HepG2 (cell line): ENCODE measurements around the gene MARCHF6. TPM values are rescaled to one million over a fixed set of nuclear protein-coding genes. Genes with fewer than 3 reads are reported as not detected.

Experiments used
- ERF ChIP-seq: IDR thresholded peaks from 2 replicates; pipeline ENCODE4 v1.6.1; 2018; ENCODE audit warnings: missing biosample characterization, missing genetic modification reagents
- HNRNPLL ChIP-seq: fragments of 200-400 bp; formaldehyde crosslinking; IDR thresholded peaks from 2 replicates; pipeline ENCODE4 v1.6.1; 2017; ENCODE audit warnings: mild to moderate bottlenecking, low read depth, low read length; ENCODE audit not compliant: poor library complexity, severe bottlenecking
- MZF1 ChIP-seq: sonication (generic); formaldehyde crosslinking; IDR thresholded peaks from 2 replicates; pipeline ENCODE4 v1.8.1; 2023; ENCODE audit warnings: mild to moderate bottlenecking, missing genetic modification reagents, borderline replicate concordance
- NAIF1 ChIP-seq: sonication (generic); formaldehyde crosslinking; IDR thresholded peaks from 2 replicates; pipeline ENCODE4 v1.5.0; 2020; ENCODE audit warnings: mild to moderate bottlenecking, missing genetic modification reagents, borderline replicate concordance
- SMAD1 ChIP-seq: sonication (generic); formaldehyde crosslinking; IDR thresholded peaks from 2 replicates; pipeline ENCODE4 v1.4.0; 2020; ENCODE audit warnings: missing genetic modification reagents, low read depth, mild to moderate bottlenecking, borderline replicate concordance
- SNAI1 ChIP-seq: sonication (generic); formaldehyde crosslinking; IDR thresholded peaks from 2 replicates; pipeline ENCODE4 v1.5.0; 2020; ENCODE audit warnings: mild to moderate bottlenecking, missing genetic modification reagents, borderline replicate concordance
- SP5 ChIP-seq: IDR thresholded peaks from 2 replicates; pipeline ENCODE4 v1.6.1; 2016; ENCODE audit warnings: low read depth, borderline replicate concordance
- U2AF2 ChIP-seq: fragments of 200-400 bp; formaldehyde crosslinking; IDR thresholded peaks from 2 replicates; pipeline ENCODE4 v1.6.1; 2017; ENCODE audit warnings: low read depth, mild to moderate bottlenecking, low read length
- ZKSCAN5 ChIP-seq: sonication (generic); formaldehyde crosslinking; IDR thresholded peaks from 2 replicates; pipeline ENCODE4 v1.5.1; 2020; ENCODE audit warnings: mild to moderate bottlenecking, missing genetic modification reagents
- ZNF260 ChIP-seq: sonication (generic); formaldehyde crosslinking; IDR thresholded peaks from 2 replicates; pipeline ENCODE4 v1.4.0; 2020; ENCODE audit warnings: missing genetic modification reagents, low read depth, mild to moderate bottlenecking, borderline replicate concordance
- ZNF780A ChIP-seq: sonication (generic); formaldehyde crosslinking; IDR thresholded peaks from 2 replicates; pipeline ENCODE4 v1.8.0; 2022; ENCODE audit warnings: mild to moderate bottlenecking, missing genetic modification reagents, moderate library complexity
- ZNF839 ChIP-seq: sonication (generic); formaldehyde crosslinking; IDR thresholded peaks from 2 replicates; pipeline ENCODE4 v1.4.0; 2020; ENCODE audit warnings: missing genetic modification reagents, mild to moderate bottlenecking, borderline replicate concordance
- polyA plus RNA-seq, 8 experiments: library from polyadenylated mRNA; depleted of rRNA in 3 of 8; stranded (reverse) in 7 of 8; unstranded in 1 of 8; fragments of >200 nt; fragmentation: Illumina TruSeq in 4 of 8; extraction: Trizol in 4 of 8; gene quantifications; 2 replicates each; pipeline versions ENCODE4 v1.2.1 to v1.2.3, GENCODE V29; 2011 to 2016; ENCODE audit warnings: low read depth in 4 of 8, missing spikeins in 1 of 8, mixed read lengths in 1 of 8; ENCODE audit not compliant: insufficient read depth in 1 of 8
- total RNA-seq, 5 experiments: library from RNA; depleted of rRNA; stranded (reverse); fragments of >200 nt; fragmentation: Illumina TruSeq; extraction: Trizol; gene quantifications; 2 replicates each; pipeline ENCODE4 v1.2.3, GENCODE V29; 2016; ENCODE audit warnings: low read depth in 1 of 5
- TF ChIP-seq, protein P1 (sequence below): sonication (generic); formaldehyde crosslinking; IDR thresholded peaks from 2 replicates; pipeline ENCODE4 v1.5.1; 2020; ENCODE audit warnings: mild to moderate bottlenecking, missing genetic modification reagents, moderate library complexity
- TF ChIP-seq, protein P2 (sequence below): IDR thresholded peaks from 2 replicates; pipeline ENCODE4 v1.6.1; 2016; ENCODE audit warnings: control low read depth

MARCHF6 gene
- total and polyA plus RNA-seq, 2 of the 13 experiments (the other 11 are each of a cell fraction or from before 2014, with no cell fraction given): 48.6 to 107 TPM

DNA sequence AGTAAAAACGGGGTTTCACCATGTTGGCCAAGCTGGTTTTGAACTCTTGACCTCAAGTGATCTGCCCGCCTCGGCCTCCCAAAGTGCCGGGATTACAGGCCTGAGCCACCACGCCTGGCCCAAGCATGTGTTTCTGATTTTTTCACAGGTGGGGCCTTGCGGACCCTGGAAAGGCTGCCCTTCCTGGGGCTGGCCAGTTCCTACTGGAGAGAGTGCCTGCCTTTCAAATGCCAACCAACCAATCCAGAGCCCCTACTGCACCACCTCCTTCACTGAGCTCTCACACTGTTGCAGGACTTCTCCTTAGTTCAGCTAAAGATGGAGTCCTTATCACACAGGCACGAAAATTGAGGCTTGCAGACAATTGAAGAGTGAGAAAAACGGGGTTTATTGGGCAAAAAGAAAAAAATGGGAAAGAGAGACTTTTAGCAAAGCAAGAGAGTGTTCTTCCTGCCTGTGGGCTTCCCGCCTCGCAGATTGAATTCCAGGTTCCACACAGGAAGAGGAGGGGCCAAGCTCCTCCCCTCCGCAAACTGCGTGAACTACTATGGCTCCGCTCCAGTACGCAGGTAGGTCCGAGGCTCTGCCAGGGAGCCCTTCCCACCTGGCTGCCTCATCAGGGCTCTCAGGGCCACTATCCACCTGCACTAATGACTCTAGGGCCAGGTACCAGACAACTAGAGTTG is 37.5 kb upstream of the MARCHF6 start (continued):
- TF ChIP-seq, protein P1, sequence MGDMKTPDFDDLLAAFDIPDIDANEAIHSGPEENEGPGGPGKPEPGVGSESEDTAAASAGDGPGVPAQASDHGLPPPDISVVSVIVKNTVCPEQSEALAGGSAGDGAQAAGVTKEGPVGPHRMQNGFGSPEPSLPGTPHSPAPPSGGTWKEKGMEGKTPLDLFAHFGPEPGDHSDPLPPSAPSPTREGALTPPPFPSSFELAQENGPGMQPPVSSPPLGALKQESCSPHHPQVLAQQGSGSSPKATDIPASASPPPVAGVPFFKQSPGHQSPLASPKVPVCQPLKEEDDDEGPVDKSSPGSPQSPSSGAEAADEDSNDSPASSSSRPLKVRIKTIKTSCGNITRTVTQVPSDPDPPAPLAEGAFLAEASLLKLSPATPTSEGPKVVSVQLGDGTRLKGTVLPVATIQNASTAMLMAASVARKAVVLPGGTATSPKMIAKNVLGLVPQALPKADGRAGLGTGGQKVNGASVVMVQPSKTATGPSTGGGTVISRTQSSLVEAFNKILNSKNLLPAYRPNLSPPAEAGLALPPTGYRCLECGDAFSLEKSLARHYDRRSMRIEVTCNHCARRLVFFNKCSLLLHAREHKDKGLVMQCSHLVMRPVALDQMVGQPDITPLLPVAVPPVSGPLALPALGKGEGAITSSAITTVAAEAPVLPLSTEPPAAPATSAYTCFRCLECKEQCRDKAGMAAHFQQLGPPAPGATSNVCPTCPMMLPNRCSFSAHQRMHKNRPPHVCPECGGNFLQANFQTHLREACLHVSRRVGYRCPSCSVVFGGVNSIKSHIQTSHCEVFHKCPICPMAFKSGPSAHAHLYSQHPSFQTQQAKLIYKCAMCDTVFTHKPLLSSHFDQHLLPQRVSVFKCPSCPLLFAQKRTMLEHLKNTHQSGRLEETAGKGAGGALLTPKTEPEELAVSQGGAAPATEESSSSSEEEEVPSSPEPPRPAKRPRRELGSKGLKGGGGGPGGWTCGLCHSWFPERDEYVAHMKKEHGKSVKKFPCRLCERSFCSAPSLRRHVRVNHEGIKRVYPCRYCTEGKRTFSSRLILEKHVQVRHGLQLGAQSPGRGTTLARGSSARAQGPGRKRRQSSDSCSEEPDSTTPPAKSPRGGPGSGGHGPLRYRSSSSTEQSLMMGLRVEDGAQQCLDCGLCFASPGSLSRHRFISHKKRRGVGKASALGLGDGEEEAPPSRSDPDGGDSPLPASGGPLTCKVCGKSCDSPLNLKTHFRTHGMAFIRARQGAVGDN (CRISPR knock-in tag): peak; percentile 29
- TF ChIP-seq SP5 (CRISPR knock-in tag) (no peak), SMAD1 (no peak), MZF1 (CRISPR knock-in tag) (no peak), U2AF2 (no peak), ZNF839 (CRISPR knock-in tag) (no peak), ZKSCAN5 (CRISPR knock-in tag) (no peak), NAIF1 (CRISPR knock-in tag) (peak; percentile 93), HNRNPLL (peak; percentile 72), ZNF260 (CRISPR knock-in tag) (no peak), ERF (CRISPR knock-in tag) (no peak), ZNF780A (no peak), SNAI1 (CRISPR knock-in tag) (no peak)
- TF ChIP-seq, protein P2, sequence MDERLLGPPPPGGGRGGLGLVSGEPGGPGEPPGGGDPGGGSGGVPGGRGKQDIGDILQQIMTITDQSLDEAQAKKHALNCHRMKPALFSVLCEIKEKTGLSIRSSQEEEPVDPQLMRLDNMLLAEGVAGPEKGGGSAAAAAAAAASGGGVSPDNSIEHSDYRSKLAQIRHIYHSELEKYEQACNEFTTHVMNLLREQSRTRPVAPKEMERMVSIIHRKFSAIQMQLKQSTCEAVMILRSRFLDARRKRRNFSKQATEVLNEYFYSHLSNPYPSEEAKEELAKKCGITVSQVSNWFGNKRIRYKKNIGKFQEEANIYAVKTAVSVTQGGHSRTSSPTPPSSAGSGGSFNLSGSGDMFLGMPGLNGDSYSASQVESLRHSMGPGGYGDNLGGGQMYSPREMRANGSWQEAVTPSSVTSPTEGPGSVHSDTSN (CRISPR knock-in tag): peak; percentile 83
